WTC11 (cell line): ENCODE results near the gene CDH18.

Experiments used
- CBFB ChIP-seq: sonication (generic); formaldehyde crosslinking; IDR thresholded peaks from 2 replicates; pipeline ENCODE4 v1.8.1; 2022; ENCODE audit warnings: mild to moderate bottlenecking, low read depth, missing genetic modification reagents
- ELF4 ChIP-seq: sonication (generic); formaldehyde crosslinking; IDR thresholded peaks from 2 replicates; pipeline ENCODE4 v1.8.1; 2022; ENCODE audit warnings: low read depth, mild to moderate bottlenecking, moderate library complexity, missing genetic modification reagents
- ESRRA ChIP-seq: sonication (generic); formaldehyde crosslinking; IDR thresholded peaks from 2 replicates; pipeline ENCODE4 v1.8.1; 2022; ENCODE audit warnings: mild to moderate bottlenecking, missing genetic modification reagents, borderline replicate concordance
- JUN ChIP-seq: sonication (generic); formaldehyde crosslinking; IDR thresholded peaks from 2 replicates; pipeline ENCODE4 v1.8.0; 2023; ENCODE audit warnings: mild to moderate bottlenecking, missing genetic modification reagents
- MXD4 ChIP-seq: fragments of 250-450 bp; sonication (Bioruptor Pico); IDR thresholded peaks from 2 replicates; pipeline ENCODE4 v1.8.0; 2021; ENCODE audit warnings: mild to moderate bottlenecking, moderate library complexity, borderline replicate concordance
- NFE2L1 ChIP-seq: sonication (generic); formaldehyde crosslinking; IDR thresholded peaks from 2 replicates; pipeline ENCODE4 v1.8.1; 2023; ENCODE audit warnings: missing genetic modification reagents
- TCF7 ChIP-seq: sonication (generic); formaldehyde crosslinking; IDR thresholded peaks from 2 replicates; pipeline ENCODE4 v1.8.0; 2022; ENCODE audit warnings: mild to moderate bottlenecking, low read depth, missing genetic modification reagents, moderate library complexity
- TF ChIP-seq, protein P1 (sequence below): sonication (generic); formaldehyde crosslinking; IDR thresholded peaks from 2 replicates; pipeline ENCODE4 v1.8.1; 2023; ENCODE audit warnings: mild to moderate bottlenecking, missing genetic modification reagents, moderate library complexity
- TF ChIP-seq, protein P2 (sequence below): fragments of 200-600 bp; IDR thresholded peaks from 2 replicates; pipeline ENCODE4 v1.8.0; 2022; ENCODE audit warnings: antibody characterized with exemption
- TF ChIP-seq, protein P3 (sequence below): sonication (generic); formaldehyde crosslinking; IDR thresholded peaks from 2 replicates; pipeline ENCODE4 v1.8.0; 2022; ENCODE audit warnings: mild to moderate bottlenecking, missing genetic modification reagents
- TF ChIP-seq, protein P4 (sequence below): fragments of 250-450 bp; sonication (Bioruptor Pico); IDR thresholded peaks from 2 replicates; pipeline ENCODE4 v2.1.2; 2022; ENCODE audit warnings: mild to moderate bottlenecking, moderate library complexity
- TF ChIP-seq, protein P5 (sequence below): sonication (generic); formaldehyde crosslinking; IDR thresholded peaks from 2 replicates; pipeline ENCODE4 v1.8.1; 2022; ENCODE audit warnings: low read depth, missing genetic modification reagents, borderline replicate concordance

DNA sequence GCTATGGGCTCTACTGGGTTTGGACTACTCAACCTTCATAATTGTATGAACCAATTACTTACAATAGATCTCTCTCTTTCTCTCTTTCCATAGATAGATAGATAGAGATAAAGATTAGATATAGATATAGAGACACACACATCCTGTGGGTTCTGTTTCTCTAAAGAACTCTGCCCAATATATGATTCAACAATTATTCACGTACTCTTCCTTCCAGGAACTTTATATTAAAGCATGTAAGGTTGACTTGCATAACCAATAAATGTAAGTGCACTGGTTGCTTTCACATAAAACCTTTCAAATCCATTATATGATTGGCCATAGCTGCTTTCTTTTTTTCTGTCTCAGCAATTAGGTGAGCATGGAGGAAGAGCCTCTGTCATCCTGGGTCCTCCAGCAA lies 46.7 kb upstream of the CDH18 start:
- TF ChIP-seq, protein P1, sequence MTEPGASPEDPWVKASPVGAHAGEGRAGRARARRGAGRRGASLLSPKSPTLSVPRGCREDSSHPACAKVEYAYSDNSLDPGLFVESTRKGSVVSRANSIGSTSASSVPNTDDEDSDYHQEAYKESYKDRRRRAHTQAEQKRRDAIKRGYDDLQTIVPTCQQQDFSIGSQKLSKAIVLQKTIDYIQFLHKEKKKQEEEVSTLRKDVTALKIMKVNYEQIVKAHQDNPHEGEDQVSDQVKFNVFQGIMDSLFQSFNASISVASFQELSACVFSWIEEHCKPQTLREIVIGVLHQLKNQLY (CRISPR knock-in tag) = no peak
- TF ChIP-seq ELF4 = no peak
- TF ChIP-seq, protein P2, sequence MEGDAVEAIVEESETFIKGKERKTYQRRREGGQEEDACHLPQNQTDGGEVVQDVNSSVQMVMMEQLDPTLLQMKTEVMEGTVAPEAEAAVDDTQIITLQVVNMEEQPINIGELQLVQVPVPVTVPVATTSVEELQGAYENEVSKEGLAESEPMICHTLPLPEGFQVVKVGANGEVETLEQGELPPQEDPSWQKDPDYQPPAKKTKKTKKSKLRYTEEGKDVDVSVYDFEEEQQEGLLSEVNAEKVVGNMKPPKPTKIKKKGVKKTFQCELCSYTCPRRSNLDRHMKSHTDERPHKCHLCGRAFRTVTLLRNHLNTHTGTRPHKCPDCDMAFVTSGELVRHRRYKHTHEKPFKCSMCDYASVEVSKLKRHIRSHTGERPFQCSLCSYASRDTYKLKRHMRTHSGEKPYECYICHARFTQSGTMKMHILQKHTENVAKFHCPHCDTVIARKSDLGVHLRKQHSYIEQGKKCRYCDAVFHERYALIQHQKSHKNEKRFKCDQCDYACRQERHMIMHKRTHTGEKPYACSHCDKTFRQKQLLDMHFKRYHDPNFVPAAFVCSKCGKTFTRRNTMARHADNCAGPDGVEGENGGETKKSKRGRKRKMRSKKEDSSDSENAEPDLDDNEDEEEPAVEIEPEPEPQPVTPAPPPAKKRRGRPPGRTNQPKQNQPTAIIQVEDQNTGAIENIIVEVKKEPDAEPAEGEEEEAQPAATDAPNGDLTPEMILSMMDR = no peak
- no peak for TF ChIP-seq MXD4
- TF ChIP-seq, protein P3, sequence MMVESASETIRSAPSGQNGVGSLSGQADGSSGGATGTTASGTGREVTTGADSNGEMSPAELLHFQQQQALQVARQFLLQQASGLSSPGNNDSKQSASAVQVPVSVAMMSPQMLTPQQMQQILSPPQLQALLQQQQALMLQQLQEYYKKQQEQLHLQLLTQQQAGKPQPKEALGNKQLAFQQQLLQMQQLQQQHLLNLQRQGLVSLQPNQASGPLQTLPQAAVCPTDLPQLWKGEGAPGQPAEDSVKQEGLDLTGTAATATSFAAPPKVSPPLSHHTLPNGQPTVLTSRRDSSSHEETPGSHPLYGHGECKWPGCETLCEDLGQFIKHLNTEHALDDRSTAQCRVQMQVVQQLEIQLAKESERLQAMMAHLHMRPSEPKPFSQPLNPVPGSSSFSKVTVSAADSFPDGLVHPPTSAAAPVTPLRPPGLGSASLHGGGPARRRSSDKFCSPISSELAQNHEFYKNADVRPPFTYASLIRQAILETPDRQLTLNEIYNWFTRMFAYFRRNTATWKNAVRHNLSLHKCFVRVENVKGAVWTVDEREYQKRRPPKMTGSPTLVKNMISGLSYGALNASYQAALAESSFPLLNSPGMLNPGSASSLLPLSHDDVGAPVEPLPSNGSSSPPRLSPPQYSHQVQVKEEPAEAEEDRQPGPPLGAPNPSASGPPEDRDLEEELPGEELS (CRISPR knock-in tag) = no peak
- TF ChIP-seq, protein P4, sequence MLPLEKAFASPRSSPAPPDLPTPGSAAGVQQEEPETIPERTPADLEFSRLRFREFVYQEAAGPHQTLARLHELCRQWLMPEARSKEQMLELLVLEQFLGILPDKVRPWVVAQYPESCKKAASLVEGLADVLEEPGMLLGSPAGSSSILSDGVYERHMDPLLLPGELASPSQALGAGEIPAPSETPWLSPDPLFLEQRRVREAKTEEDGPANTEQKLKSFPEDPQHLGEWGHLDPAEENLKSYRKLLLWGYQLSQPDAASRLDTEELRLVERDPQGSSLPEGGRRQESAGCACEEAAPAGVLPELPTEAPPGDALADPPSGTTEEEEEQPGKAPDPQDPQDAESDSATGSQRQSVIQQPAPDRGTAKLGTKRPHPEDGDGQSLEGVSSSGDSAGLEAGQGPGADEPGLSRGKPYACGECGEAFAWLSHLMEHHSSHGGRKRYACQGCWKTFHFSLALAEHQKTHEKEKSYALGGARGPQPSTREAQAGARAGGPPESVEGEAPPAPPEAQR (CRISPR knock-in tag) = no peak
- TF ChIP-seq ESRRA (CRISPR knock-in tag) = no peak
- TF ChIP-seq TCF7 = no peak
- TF ChIP-seq JUN (CRISPR knock-in tag) = no peak
- no peak for TF ChIP-seq CBFB
- TF ChIP-seq NFE2L1 (CRISPR knock-in tag) = no peak
- TF ChIP-seq, protein P5, sequence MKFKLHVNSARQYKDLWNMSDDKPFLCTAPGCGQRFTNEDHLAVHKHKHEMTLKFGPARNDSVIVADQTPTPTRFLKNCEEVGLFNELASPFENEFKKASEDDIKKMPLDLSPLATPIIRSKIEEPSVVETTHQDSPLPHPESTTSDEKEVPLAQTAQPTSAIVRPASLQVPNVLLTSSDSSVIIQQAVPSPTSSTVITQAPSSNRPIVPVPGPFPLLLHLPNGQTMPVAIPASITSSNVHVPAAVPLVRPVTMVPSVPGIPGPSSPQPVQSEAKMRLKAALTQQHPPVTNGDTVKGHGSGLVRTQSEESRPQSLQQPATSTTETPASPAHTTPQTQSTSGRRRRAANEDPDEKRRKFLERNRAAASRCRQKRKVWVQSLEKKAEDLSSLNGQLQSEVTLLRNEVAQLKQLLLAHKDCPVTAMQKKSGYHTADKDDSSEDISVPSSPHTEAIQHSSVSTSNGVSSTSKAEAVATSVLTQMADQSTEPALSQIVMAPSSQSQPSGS = no peak
